H1 (cell line): Measurements from ENCODE around the gene ALG14. TPM values are rescaled to one million over a fixed set of nuclear protein-coding genes. Genes with fewer than 3 reads are reported as not detected.

Experiments used
- CTCF ChIA-PET: fragments of 300-600 bp; sonication (Branson Sonifier 250); formaldehyde crosslinking; loops from one replicate; lab custom pipeline; 2021; ENCODE audit not compliant: partially characterized antibody; lab: Charles Lee
- POLR2A ChIA-PET: fragments of 300-600 bp; sonication (Branson Sonifier 250); formaldehyde crosslinking; loops from one replicate; lab custom pipeline; 2021; ENCODE audit warnings: inconsistent platforms; ENCODE audit not compliant: partially characterized antibody; lab: Charles Lee
- DNase-seq, 2 experiments: peaks; one replicate each; pipeline versions ENCODE4 v3.0.0 to v3.0.0-alpha.2; 2010 to 2022; ENCODE audit warnings: low spot score in 2 of 2, low read depth in 1 of 2, mixed read lengths in 1 of 2
- FAIRE-seq: peaks from 2 replicates; lab custom pipeline; 2011; peaks lifted over from hg19 to GRCh38; lab: Jason Lieb, UNC
- H2AFZ ChIP-seq: 2 replicates; pipeline ENCODE4 v1.8.1; 2012; ENCODE audit warnings: low read length, inconsistent platforms
- H2AK5ac ChIP-seq: 2 replicates; pipeline ENCODE4 v1.6.1; 2013; ENCODE audit warnings: low read depth, low read length
- H2BK120ac ChIP-seq: replicated peaks from 2 replicates; pipeline ENCODE3; 2013; ENCODE audit warnings: low read depth, low read length, inconsistent platforms
- H2BK12ac ChIP-seq: 2 replicates; pipeline ENCODE4 v1.6.1; 2013; ENCODE audit warnings: low read depth, low read length
- H2BK15ac ChIP-seq: 2 replicates; pipeline ENCODE4 v1.6.1; 2013; ENCODE audit warnings: low read length
- H2BK20ac ChIP-seq: 2 replicates; pipeline ENCODE4 v1.6.1; 2013; ENCODE audit warnings: low read length
- H2BK5ac ChIP-seq: 2 replicates; pipeline ENCODE4 v1.6.1; 2013; ENCODE audit warnings: low read depth, low read length
- H3K14ac ChIP-seq: 2 replicates; pipeline ENCODE4 v1.6.1; 2013; ENCODE audit warnings: inconsistent platforms; ENCODE audit not compliant: insufficient read length
- H3K18ac ChIP-seq: 2 replicates; pipeline ENCODE4 v1.6.1; 2013; ENCODE audit warnings: low read length; ENCODE audit errors: extremely low read depth
- H3K23ac ChIP-seq: 2 replicates; pipeline ENCODE4 v1.6.1; 2013; ENCODE audit warnings: inconsistent platforms; ENCODE audit not compliant: insufficient read length
- H3K23me2 ChIP-seq: 2 replicates; pipeline ENCODE4 v1.6.1; 2013; ENCODE audit warnings: low read depth, low read length
- H3K27ac ChIP-seq: 2 replicates; pipeline ENCODE4 v1.6.1; 2011; ENCODE audit warnings: low read depth, low read length, inconsistent platforms
- H3K27me3 ChIP-seq, 4 experiments: replicated peaks in 1 of 4; 1 replicate in 1 of 4; 2 replicates in 3 of 4; pipeline versions ENCODE4 v1.6.1 to v1.8.1; 2011 to 2013; ENCODE audit warnings: low read length in 3 of 4, mild to moderate bottlenecking in 3 of 4, inconsistent platforms in 2 of 4, mixed read lengths in 2 of 4, moderate library complexity in 1 of 4; ENCODE audit not compliant: control insufficient read depth in 3 of 4, insufficient read depth in 3 of 4; ENCODE audit errors: extremely low read depth in 1 of 4
- H3K36me3 ChIP-seq, 4 experiments: 2 replicates each; pipeline versions ENCODE4 v1.6.1 to v1.8.1; 2011 to 2013; ENCODE audit warnings: mild to moderate bottlenecking in 4 of 4, low read length in 3 of 4, moderate library complexity in 2 of 4, control low read depth in 1 of 4, inconsistent platforms in 1 of 4; ENCODE audit not compliant: insufficient read depth in 4 of 4, control insufficient read depth in 2 of 4
- H3K4ac ChIP-seq: replicated peaks from 2 replicates; pipeline ENCODE3; 2013; ENCODE audit warnings: low read length, low read depth, mixed read lengths, inconsistent platforms; ENCODE audit not compliant: insufficient read length
- H3K4me1 ChIP-seq, 4 experiments: replicated peaks in 1 of 4; 1 replicate in 1 of 4; 2 replicates in 3 of 4; pipeline versions ENCODE4 v1.6.1 to v1.8.1; 2011 to 2013; ENCODE audit warnings: low read length in 3 of 4, inconsistent platforms in 2 of 4, mixed read lengths in 1 of 4; ENCODE audit not compliant: insufficient read depth in 4 of 4, control insufficient read depth in 3 of 4
- H3K4me2 ChIP-seq, 2 experiments: 2 replicates each; pipeline versions ENCODE4 v1.6.1 to v1.8.1; 2011 to 2013; ENCODE audit warnings: low read depth in 2 of 2, low read length in 2 of 2, control low read depth in 1 of 2, inconsistent platforms in 1 of 2, mild to moderate bottlenecking in 1 of 2; ENCODE audit not compliant: insufficient read depth in 1 of 2
- H3K4me3 ChIP-seq, 4 experiments: fragments of 200-600, 300-600 bp in 1 of 4; sonication (generic), shearing (Covaris generic), sonication (Bioruptor Twin) in 1 of 4; 2 replicates each; pipeline versions ENCODE4 v1.5.1 to v1.8.1; 2011 to 2016; ENCODE audit warnings: low read length in 4 of 4, low read depth in 3 of 4, control low read depth in 2 of 4, inconsistent platforms in 2 of 4, mild to moderate bottlenecking in 2 of 4, mixed read lengths in 1 of 4, moderate library complexity in 1 of 4; ENCODE audit not compliant: insufficient read depth in 2 of 4; ENCODE audit errors: extremely low read depth in 1 of 4
- H3K56ac ChIP-seq: replicated peaks from 2 replicates; pipeline ENCODE3; 2013; ENCODE audit warnings: low read depth, mild to moderate bottlenecking, mixed read lengths, low read length, inconsistent platforms; ENCODE audit not compliant: insufficient read length
- H3K79me1 ChIP-seq: 2 replicates; pipeline ENCODE4 v1.6.1; 2013; ENCODE audit warnings: low read depth, low read length, control low read depth
- H3K79me2 ChIP-seq, 2 experiments: 2 replicates each; pipeline versions ENCODE4 v1.6.1 to v1.8.1; 2012 to 2013; ENCODE audit warnings: low read length in 2 of 2, mild to moderate bottlenecking in 2 of 2, inconsistent platforms in 1 of 2; ENCODE audit not compliant: insufficient read depth in 2 of 2, control insufficient read depth in 1 of 2
- H3K9ac ChIP-seq, 4 experiments: replicated peaks in 1 of 4; 1 replicate in 1 of 4; 2 replicates in 3 of 4; pipeline versions ENCODE4 v1.6.1 to v1.8.1; 2011 to 2013; ENCODE audit warnings: low read depth in 3 of 4, low read length in 3 of 4, control low read depth in 2 of 4, mild to moderate bottlenecking in 2 of 4, moderate library complexity in 2 of 4, inconsistent platforms in 1 of 4; ENCODE audit errors: extremely low read depth in 1 of 4
- H3K9me3 ChIP-seq, 2 experiments: 2 replicates each; pipeline versions ENCODE4 v1.6.1 to v1.8.1; 2012 to 2013; ENCODE audit warnings: mild to moderate bottlenecking in 2 of 2, moderate library complexity in 2 of 2, control low read depth in 1 of 2, inconsistent platforms in 1 of 2, low read depth in 1 of 2, low read length in 1 of 2, mixed read lengths in 1 of 2; ENCODE audit not compliant: insufficient read depth in 2 of 2
- H4K20me1 ChIP-seq, 2 experiments: replicated peaks in 1 of 2; 2 replicates each; pipeline versions ENCODE3 to v1.8.1; 2011 to 2013; ENCODE audit warnings: inconsistent platforms in 2 of 2, low read length in 2 of 2, mild to moderate bottlenecking in 1 of 2; ENCODE audit not compliant: insufficient read depth in 2 of 2, control insufficient read depth in 1 of 2
- H4K5ac ChIP-seq: 2 replicates; pipeline ENCODE4 v1.6.1; 2013; ENCODE audit warnings: low read length, low read depth, mixed read lengths, inconsistent platforms; ENCODE audit not compliant: insufficient read length
- H4K8ac ChIP-seq: 2 replicates; pipeline ENCODE4 v1.8.0; 2013; ENCODE audit warnings: mild to moderate bottlenecking, moderate library complexity, low read length, inconsistent platforms; ENCODE audit not compliant: insufficient read depth; ENCODE audit errors: extremely low read depth
- H4K91ac ChIP-seq: replicated peaks from 2 replicates; pipeline ENCODE3; 2013; ENCODE audit warnings: low read length, mixed read lengths, inconsistent platforms; ENCODE audit not compliant: insufficient read length
- ATF3 ChIP-seq: IDR thresholded peaks from 2 replicates; pipeline ENCODE4 v1.6.1; 2011; ENCODE audit warnings: low read depth, mild to moderate bottlenecking, low read length; ENCODE audit not compliant: insufficient read depth
- CHD1 ChIP-seq: IDR thresholded peaks from 2 replicates; pipeline ENCODE4 v1.6.1; 2012; ENCODE audit warnings: low read depth, low read length, improper control_type of control experiment
- CHD2 ChIP-seq: IDR thresholded peaks from 2 replicates; pipeline ENCODE4 v1.6.1; 2012; ENCODE audit warnings: low read length, improper control_type of control experiment
- CTBP2 ChIP-seq: IDR thresholded peaks from 2 replicates; pipeline ENCODE4 v1.7.0; 2011; ENCODE audit warnings: borderline replicate concordance, mild to moderate bottlenecking, moderate library complexity, mixed read lengths, low read length; ENCODE audit not compliant: insufficient read depth, insufficient read length
- EP300 ChIP-seq, 2 experiments: IDR thresholded peaks; 1 replicate in 1 of 2; 2 replicates in 1 of 2; pipeline ENCODE4 v1.6.1; 2011 to 2012; ENCODE audit warnings: low read depth in 2 of 2, low read length in 2 of 2, mild to moderate bottlenecking in 2 of 2, borderline replicate concordance in 1 of 2, inconsistent platforms in 1 of 2, moderate library complexity in 1 of 2
- NANOG ChIP-seq: IDR thresholded peaks from 2 replicates; pipeline ENCODE4 v1.6.1; 2011; ENCODE audit warnings: low read length, low read depth, mild to moderate bottlenecking, inconsistent platforms; ENCODE audit not compliant: insufficient read depth, poor library complexity, severe bottlenecking
- NRF1 ChIP-seq: IDR thresholded peaks from 2 replicates; pipeline ENCODE4 v1.6.1; 2011; ENCODE audit warnings: mild to moderate bottlenecking, low read depth, low read length, improper control_type of control experiment
- RAD21 ChIP-seq, 2 experiments: IDR thresholded peaks in 1 of 2; conservative IDR thresholded peaks in 1 of 2; 2 replicates each; pipeline ENCODE4 v1.6.1; 2011; ENCODE audit warnings: low read depth in 2 of 2, low read length in 2 of 2, improper control_type of control experiment in 1 of 2, inconsistent platforms in 1 of 2, mild to moderate bottlenecking in 1 of 2, moderate library complexity in 1 of 2
- SP4 ChIP-seq: IDR thresholded peaks from 2 replicates; pipeline ENCODE4 v1.6.1; 2012; ENCODE audit warnings: low read length, inconsistent platforms
- SUZ12 ChIP-seq: fragments of 200-600 bp; sonication (generic); IDR thresholded peaks from 2 replicates; pipeline ENCODE4 v1.6.1; 2012; ENCODE audit warnings: mild to moderate bottlenecking, inconsistent platforms, low read length, moderate library complexity, mixed read lengths
- TBP ChIP-seq: IDR thresholded peaks from 2 replicates; pipeline ENCODE4 v1.6.1; 2011; ENCODE audit warnings: low read depth, low read length, improper control_type of control experiment
- WGBS, 2 experiments: shearing (Covaris generic) in 1 of 2; methylation state at CpG; one replicate each; pipeline versions ENCODE4 v1.1.6 to v1.1.7; 2013 to 2015; ENCODE audit warnings: low lambda C conversion rate in 2 of 2, mixed read lengths in 2 of 2, inconsistent platforms in 1 of 2, low coverage in 1 of 2, missing lambda C conversion rate in 1 of 2; ENCODE audit not compliant: insufficient replicate concordance in 2 of 2, insufficient coverage in 1 of 2, insufficient read length in 1 of 2; ENCODE audit errors: extremely low coverage in 1 of 2, missing lambda C conversion rate in 1 of 2; 5-methylcytosine and 5-hydroxymethylcytosine counted together
- polyA plus RNA-seq, 7 experiments: library from polyadenylated mRNA; depleted of rRNA in 3 of 7; stranded (reverse) in 5 of 7; unstranded in 2 of 7; fragments of >200 nt in 5 of 7; fragments of 200-250 nt in 2 of 7; gene quantifications; 1 replicate in 5 of 7; 2 replicates in 1 of 7; 4 replicates in 1 of 7; pipeline versions ENCODE4 v1.2.1 to v1.2.3, GENCODE V29; 2011 to 2013; ENCODE audit warnings: missing spikeins in 2 of 7, mixed read lengths in 2 of 7
- total RNA-seq: library from RNA; stranded (reverse); fragmentation: NEBNext Ultra II Directional; extraction: Animal tissue kit (Norgen Biotek cat#: 25700); gene quantifications from 2 replicates; pipeline ENCODE4 v1.2.1, GENCODE V29; 2021

ALG14 gene
- total and polyA plus RNA-seq, 2 of the 8 experiments (the other 6 are each of a cell fraction or from before 2014, with no cell fraction given) = 0.95 to 1.3 TPM

GRCh38 chr1:94955767-94956632, 116.8 kb downstream of the ALG14 start:
- Histone ChIP-seq H2AFZ (no peak overlapping the region), H3K4me2 (no peak overlapping the region), H3K79me2 (no peaks in the 10 kb centered on the region), H3K4me3 (no peak overlapping the region), H2AK5ac (no peak overlapping the region), H2BK20ac (no peak overlapping the region), H3K27ac (no peak overlapping the region), H2BK12ac (peak overlapping the region; percentile 55; the same call in 1 of the 2 replicates), H3K23me2 (no peaks in the 10 kb centered on the region), H4K20me1 (no peaks in the 10 kb centered on the region), H3K4me1 (peaks cover 0 to 6% (median 6%) of the 10 kb centered on the region in 4 experiments; a peak in 3 of 7 replicates), H3K9ac (no peak overlapping the region), H3K9me3 (no peaks in the 10 kb centered on the region), H3K27me3 (no peaks in the 10 kb centered on the region), H3K14ac (no peak overlapping the region), H3K56ac (no peak overlapping the region), H4K91ac (no peak overlapping the region), H4K8ac (no peak overlapping the region), H2BK15ac (no peak overlapping the region), H3K79me1 (no peaks in the 10 kb centered on the region), H4K5ac (no peak overlapping the region), H3K23ac (no peak overlapping the region), H2BK120ac (no peak overlapping the region), H3K36me3 (no peaks in the 10 kb centered on the region), H2BK5ac (no peak overlapping the region), H3K4ac (no peak overlapping the region), H3K18ac (no peak overlapping the region)
- WGBS, 2 experiments = 78% methylated on average over 6 of the region's 6 CpGs; no CpG with 5 or more reads in 1 of the 2 experiments
- CTCF ChIA-PET = no interaction called here
- DNase-seq (no peak), FAIRE-seq (no peak)
- POLR2A ChIA-PET = no interaction called here
- no peak for TF ChIP-seq RAD21 (IDR thresholded peaks at IDR 0.05 in 1 of 2, conservative IDR thresholded peaks at IDR 0.05 in 1 of 2; ENCODE audit: low read depth in 2 of 2, low read length in 2 of 2)
- TF ChIP-seq TBP = no peak
- TF ChIP-seq CHD1 = no peak
- TF ChIP-seq NANOG = no peak
- no peak for TF ChIP-seq CHD2
- TF ChIP-seq EP300 (IDR thresholded peaks at IDR 0.05; ENCODE audit: borderline replicate concordance in 1 of 2, low read depth in 2 of 2, low read length in 2 of 2) = no peak
- no peak for TF ChIP-seq SUZ12
- no peak for TF ChIP-seq ATF3
- TF ChIP-seq CTBP2 = no peak
- TF ChIP-seq NRF1 = no peak
- TF ChIP-seq SP4 = no peak
